ENCODE measurements around the gene STARD8.
"Not testable (repeated sequence)": the region's sequence is repeated elsewhere in the genome, so short reads cannot be mapped to it uniquely, and the experiment has no call there.

STARD8 gene, protein sequence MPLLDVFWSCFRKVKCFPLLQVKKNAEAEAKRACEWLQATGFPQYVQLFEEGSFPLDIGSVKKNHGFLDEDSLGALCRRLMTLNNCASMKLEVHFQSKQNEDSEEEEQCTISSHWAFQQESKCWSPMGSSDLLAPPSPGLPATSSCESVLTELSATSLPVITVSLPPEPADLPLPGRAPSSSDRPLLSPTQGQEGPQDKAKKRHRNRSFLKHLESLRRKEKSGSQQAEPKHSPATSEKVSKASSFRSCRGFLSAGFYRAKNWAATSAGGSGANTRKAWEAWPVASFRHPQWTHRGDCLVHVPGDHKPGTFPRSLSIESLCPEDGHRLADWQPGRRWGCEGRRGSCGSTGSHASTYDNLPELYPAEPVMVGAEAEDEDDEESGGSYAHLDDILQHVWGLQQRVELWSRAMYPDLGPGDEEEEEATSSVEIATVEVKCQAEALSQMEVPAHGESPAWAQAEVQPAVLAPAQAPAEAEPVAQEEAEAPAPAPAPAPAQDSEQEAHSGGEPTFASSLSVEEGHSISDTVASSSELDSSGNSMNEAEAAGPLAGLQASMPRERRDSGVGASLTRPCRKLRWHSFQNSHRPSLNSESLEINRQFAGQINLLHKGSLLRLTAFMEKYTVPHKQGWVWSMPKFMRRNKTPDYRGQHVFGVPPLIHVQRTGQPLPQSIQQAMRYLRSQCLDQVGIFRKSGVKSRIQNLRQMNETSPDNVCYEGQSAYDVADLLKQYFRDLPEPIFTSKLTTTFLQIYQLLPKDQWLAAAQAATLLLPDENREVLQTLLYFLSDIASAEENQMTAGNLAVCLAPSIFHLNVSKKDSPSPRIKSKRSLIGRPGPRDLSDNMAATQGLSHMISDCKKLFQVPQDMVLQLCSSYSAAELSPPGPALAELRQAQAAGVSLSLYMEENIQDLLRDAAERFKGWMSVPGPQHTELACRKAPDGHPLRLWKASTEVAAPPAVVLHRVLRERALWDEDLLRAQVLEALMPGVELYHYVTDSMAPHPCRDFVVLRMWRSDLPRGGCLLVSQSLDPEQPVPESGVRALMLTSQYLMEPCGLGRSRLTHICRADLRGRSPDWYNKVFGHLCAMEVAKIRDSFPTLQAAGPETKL
- long read RNA-seq, partial matches to known transcripts, result 0 of 1 reads
- long read RNA-seq, other reads (novel, unspliced or antisense), result 1 of 1 reads

GRCh38 chrX:68647156-68647957, at the start of gene STARD8:
Gene STARD8 (plus strand): TSS chrX:68647666. CDS start chrX:68647883, 217 bp downstream.
- no peak for DNase-seq (ENCODE audit: low read depth in 1 of 2, low spot score in 1 of 2)
- H3K4me3 ChIP-seq (replicated peaks; ENCODE audit: insufficient read depth, low read length), result no peak within 1 kb of the TSS

GRCh38 chrX:68598841-68599240, 48.6 kb upstream of the STARD8 start:
- no peak overlapping the region for H3K4me3 ChIP-seq (replicated peaks; ENCODE audit: insufficient read depth, low read length)
- H3K27me3 ChIP-seq (ENCODE audit: insufficient read depth, poor library complexity, severe bottlenecking), result no peaks in the 10 kb centered on the region
- no peak for DNase-seq (ENCODE audit: low read depth in 1 of 2, low spot score in 1 of 2)
- no peak for TF ChIP-seq POLR2AphosphoS5 (IDR thresholded peaks at IDR 0.05; ENCODE audit: low read depth)
- TF ChIP-seq CTCF (IDR thresholded peaks at IDR 0.05; ENCODE audit: insufficient read depth, low read length), result no peak
- TF ChIP-seq GABPA (IDR thresholded peaks at IDR 0.05; ENCODE audit: low read depth), result no peak
- no peak for TF ChIP-seq SPI1 (IDR thresholded peaks at IDR 0.05; ENCODE audit: borderline replicate concordance, low read depth)
- no peak for TF ChIP-seq REST (IDR thresholded peaks at IDR 0.05; ENCODE audit: insufficient replicate concordance, low read depth)
- no peak overlapping the region for H3K27ac ChIP-seq (replicated peaks)

More at GRCh38 chrX:68647156-68647957, at the start of gene STARD8:
- no peak within 1 kb of the TSS for H3K27ac ChIP-seq (replicated peaks)
- H3K27me3 ChIP-seq (ENCODE audit: insufficient read depth, poor library complexity, severe bottlenecking), result peaks cover 5% of the 10 kb centered on the region
- no peak for TF ChIP-seq GABPA (IDR thresholded peaks at IDR 0.05; ENCODE audit: low read depth)
- TF ChIP-seq POLR2AphosphoS5 (IDR thresholded peaks at IDR 0.05; ENCODE audit: low read depth), result no peak
- no peak for TF ChIP-seq CTCF (IDR thresholded peaks at IDR 0.05; ENCODE audit: insufficient read depth, low read length)

DNA sequence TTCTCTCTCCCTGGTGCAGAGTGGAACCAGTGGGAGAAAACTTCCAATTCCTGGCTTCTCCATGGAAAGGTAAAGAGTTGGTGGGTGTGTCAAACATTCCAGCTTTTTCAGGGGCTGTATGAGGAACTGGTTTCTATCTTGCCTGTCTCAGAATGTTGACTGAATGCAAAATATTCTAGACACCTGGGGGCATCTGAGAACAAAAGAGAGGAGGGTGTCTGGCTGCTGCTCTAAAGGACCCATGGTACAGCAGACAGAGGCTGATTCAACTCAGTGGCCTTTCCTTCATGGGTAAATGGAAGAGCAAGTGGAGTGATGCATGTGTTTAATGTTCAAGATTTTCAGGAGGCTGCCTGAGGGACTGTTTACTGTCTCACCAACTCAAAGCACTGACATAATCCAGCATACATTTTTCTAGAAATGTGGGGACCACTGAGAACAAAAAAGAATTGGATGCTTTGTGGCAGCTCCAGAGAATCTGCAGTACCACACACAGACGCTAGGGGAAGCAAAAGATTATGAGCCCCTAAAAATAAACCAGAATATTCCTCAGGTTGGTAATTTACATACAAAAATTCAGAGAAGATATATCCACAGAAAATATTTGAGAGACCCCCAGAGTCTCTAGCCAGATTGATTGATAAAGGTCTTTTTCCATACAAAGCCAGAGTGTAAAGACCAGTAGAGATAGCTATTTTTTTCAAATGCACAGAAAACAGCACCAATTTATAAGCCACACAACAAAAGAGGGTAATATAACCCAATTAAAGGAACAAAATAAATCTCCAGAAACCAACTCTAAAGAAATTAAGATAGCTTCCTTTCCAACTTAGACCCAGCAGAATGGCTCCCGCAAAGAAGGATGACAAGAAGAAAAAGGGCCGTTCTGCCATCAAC, 48.0 kb upstream of the STARD8 start:
- Histone ChIP-seq H3K27me3 (ENCODE audit: insufficient read depth, poor library complexity, severe bottlenecking) (no peaks in the 10 kb centered on the region), H3K27ac (replicated peaks) (no peak overlapping the region), H3K4me3 (replicated peaks; ENCODE audit: insufficient read depth, low read length) (no peak overlapping the region)
- TF ChIP-seq GABPA (IDR thresholded peaks at IDR 0.05; ENCODE audit: low read depth) (no peak), CTCF (IDR thresholded peaks at IDR 0.05; ENCODE audit: insufficient read depth, low read length) (peak; percentile 43)
- no peak for DNase-seq (ENCODE audit: low read depth in 1 of 2, low spot score in 1 of 2)

DNA sequence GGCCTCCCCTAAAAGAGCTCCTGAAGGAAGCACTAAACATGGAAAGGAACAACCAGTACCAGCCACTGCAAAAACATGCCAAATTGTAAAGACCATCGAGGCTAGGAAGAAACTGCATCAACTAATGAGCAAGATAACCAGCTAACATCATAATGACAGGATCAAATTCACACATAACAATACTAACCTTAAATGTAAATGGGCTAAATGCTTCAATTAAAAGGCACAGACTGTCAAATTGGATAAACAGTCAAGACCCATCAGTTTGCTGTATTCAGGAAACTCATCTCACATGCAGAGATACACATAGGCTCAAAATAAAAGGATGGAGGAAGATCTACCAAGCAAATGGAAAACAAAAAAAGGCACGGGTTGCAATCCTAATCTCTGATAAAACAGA, 43.2 kb upstream of the STARD8 start:
- H3K27ac ChIP-seq (replicated peaks); DNase-seq (ENCODE audit: low read depth in 1 of 2, low spot score in 1 of 2); H3K27me3 ChIP-seq (ENCODE audit: insufficient read depth, poor library complexity, severe bottlenecking); H3K4me3 ChIP-seq (replicated peaks; ENCODE audit: insufficient read depth, low read length): not testable (repeated sequence)

GRCh38 chrX:68614733-68615132, 32.7 kb upstream of the STARD8 start:
- not testable (repeated sequence) for H3K27ac ChIP-seq (replicated peaks); DNase-seq (ENCODE audit: low read depth in 1 of 2, low spot score in 1 of 2); H3K4me3 ChIP-seq (replicated peaks; ENCODE audit: insufficient read depth, low read length); H3K27me3 ChIP-seq (ENCODE audit: insufficient read depth, poor library complexity, severe bottlenecking)

All from HL-60 (cell line).